ENCODE results near the gene SCGB3A2.

SCGB3A2 gene

GRCh38 chr5:147887930-147888329 is 9.4 kb downstream of the SCGB3A2 start:
- H3K27me3 ChIP-seq (replicated peaks), result no peaks in the 10 kb centered on the region
- TF ChIP-seq, protein P1, sequence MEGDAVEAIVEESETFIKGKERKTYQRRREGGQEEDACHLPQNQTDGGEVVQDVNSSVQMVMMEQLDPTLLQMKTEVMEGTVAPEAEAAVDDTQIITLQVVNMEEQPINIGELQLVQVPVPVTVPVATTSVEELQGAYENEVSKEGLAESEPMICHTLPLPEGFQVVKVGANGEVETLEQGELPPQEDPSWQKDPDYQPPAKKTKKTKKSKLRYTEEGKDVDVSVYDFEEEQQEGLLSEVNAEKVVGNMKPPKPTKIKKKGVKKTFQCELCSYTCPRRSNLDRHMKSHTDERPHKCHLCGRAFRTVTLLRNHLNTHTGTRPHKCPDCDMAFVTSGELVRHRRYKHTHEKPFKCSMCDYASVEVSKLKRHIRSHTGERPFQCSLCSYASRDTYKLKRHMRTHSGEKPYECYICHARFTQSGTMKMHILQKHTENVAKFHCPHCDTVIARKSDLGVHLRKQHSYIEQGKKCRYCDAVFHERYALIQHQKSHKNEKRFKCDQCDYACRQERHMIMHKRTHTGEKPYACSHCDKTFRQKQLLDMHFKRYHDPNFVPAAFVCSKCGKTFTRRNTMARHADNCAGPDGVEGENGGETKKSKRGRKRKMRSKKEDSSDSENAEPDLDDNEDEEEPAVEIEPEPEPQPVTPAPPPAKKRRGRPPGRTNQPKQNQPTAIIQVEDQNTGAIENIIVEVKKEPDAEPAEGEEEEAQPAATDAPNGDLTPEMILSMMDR (IDR thresholded peaks at IDR 0.05; ENCODE audit: low read depth, low read length, missing control alignments), result no peak
- in situ Hi-C loops (cut with HindIII; ENCODE audit: low pct_ligation_motif_present, low sequenced_read_pairs), result no loop called here
- no peak for DNase-seq
- H3K4me3 ChIP-seq (ENCODE audit: low read depth, low read length), result no peak overlapping the region
- no peak overlapping the region for H3K27ac ChIP-seq
- no peaks in the 10 kb centered on the region for H3K36me3 ChIP-seq (replicated peaks)

DNA sequence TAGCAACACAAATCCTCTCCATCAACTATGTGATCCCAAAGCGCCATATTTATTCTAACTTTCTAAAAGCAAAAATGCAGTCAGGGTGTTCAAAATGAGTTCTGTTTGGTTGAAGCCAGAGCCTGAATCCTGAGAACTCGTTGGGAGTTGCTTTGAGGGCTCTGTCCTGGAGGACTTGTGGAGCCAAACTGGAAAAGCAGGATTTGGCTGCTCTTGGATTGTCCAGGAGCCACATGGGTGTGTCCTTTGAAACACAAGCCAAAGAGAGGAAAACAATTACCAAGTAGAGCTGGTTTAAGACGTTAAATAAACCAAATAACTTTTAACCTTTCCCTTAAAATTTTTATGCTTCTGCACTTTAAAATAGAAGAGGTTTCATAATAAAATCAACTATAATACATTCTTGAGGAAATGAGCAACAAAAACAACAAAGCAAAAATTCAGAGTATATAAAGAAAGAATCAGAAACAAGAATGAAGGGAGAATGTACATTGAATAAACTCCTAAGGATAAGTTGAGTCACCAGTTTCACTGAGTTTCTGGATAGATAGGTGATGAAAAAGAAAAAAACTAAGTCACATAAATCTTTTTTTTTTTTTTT is 14.3 kb downstream of the SCGB3A2 start:
- Histone ChIP-seq H3K27ac (no peak overlapping the region), H3K4me3 (ENCODE audit: low read depth, low read length) (no peak overlapping the region), H3K27me3 (replicated peaks) (no peaks in the 10 kb centered on the region), H3K36me3 (replicated peaks) (no peaks in the 10 kb centered on the region)
- in situ Hi-C loops (cut with HindIII; ENCODE audit: low pct_ligation_motif_present, low sequenced_read_pairs), result no loop called here
- TF ChIP-seq, protein P1 (IDR thresholded peaks at IDR 0.05; ENCODE audit: low read depth, low read length, missing control alignments), result no peak
- no peak for DNase-seq

- peak; percentile 16 for DNase-seq
- Histone ChIP-seq H3K27me3 (replicated peaks) (no peaks in the 10 kb centered on the region), H3K36me3 (replicated peaks) (no peaks in the 10 kb centered on the region), H3K27ac (no peak overlapping the region), H3K4me3 (ENCODE audit: low read depth, low read length) (no peak overlapping the region)
- TF ChIP-seq, protein P1 (IDR thresholded peaks at IDR 0.05; ENCODE audit: low read depth, low read length, missing control alignments), result no peak
- in situ Hi-C loops (cut with HindIII; ENCODE audit: low pct_ligation_motif_present, low sequenced_read_pairs), result no loop called here
Observed at GRCh38 chr5:147893820-147894219, 15.3 kb downstream of the SCGB3A2 start.

DNA sequence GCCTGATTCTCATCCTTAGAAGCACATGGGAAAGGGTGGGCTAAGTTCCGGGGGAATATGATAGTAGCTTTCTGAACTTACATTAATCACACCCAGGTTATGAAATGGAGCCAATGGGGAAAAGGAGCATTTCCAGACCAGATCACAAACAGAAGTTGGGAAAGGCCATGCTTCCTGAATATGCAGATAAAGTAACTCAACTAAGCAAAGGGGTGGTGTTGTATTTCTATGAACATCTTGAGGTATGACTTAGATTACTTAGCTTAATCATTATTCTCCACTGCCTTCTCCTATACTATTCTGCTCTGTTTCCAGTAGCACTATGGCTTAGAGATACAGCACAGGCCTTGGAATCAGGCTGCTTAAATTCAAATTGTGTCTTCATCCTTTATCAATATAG is 17.4 kb downstream of the SCGB3A2 start:
- no peaks in the 10 kb centered on the region for H3K36me3 ChIP-seq (replicated peaks)
- no peak overlapping the region for H3K27ac ChIP-seq
- TF ChIP-seq, protein P1 (IDR thresholded peaks at IDR 0.05; ENCODE audit: low read depth, low read length, missing control alignments), result no peak
- in situ Hi-C loops (cut with HindIII; ENCODE audit: low pct_ligation_motif_present, low sequenced_read_pairs), result no loop called here
- DNase-seq, result no peak
- no peaks in the 10 kb centered on the region for H3K27me3 ChIP-seq (replicated peaks)
- H3K4me3 ChIP-seq (ENCODE audit: low read depth, low read length), result no peak overlapping the region

GRCh38 chr5:147898875-147899401 is 20.4 kb downstream of the SCGB3A2 start:
- no peaks in the 10 kb centered on the region for H3K36me3 ChIP-seq (replicated peaks)
- H3K4me3 ChIP-seq (ENCODE audit: low read depth, low read length), result no peak overlapping the region
- no peak overlapping the region for H3K27ac ChIP-seq
- TF ChIP-seq, protein P1 (IDR thresholded peaks at IDR 0.05; ENCODE audit: low read depth, low read length, missing control alignments), result no peak
- DNase-seq, result no peak
- no peaks in the 10 kb centered on the region for H3K27me3 ChIP-seq (replicated peaks)
- in situ Hi-C loops (cut with HindIII; ENCODE audit: low pct_ligation_motif_present, low sequenced_read_pairs), result no loop called here

GRCh38 chr5:147901599-147902039 is 23.1 kb downstream of the SCGB3A2 start:
- in situ Hi-C loops (cut with HindIII; ENCODE audit: low pct_ligation_motif_present, low sequenced_read_pairs), result no loop called here
- no peaks in the 10 kb centered on the region for H3K27me3 ChIP-seq (replicated peaks)
- no peak overlapping the region for H3K4me3 ChIP-seq (ENCODE audit: low read depth, low read length)
- DNase-seq, result peak; percentile 69
- TF ChIP-seq, protein P1 (IDR thresholded peaks at IDR 0.05; ENCODE audit: low read depth, low read length, missing control alignments), result no peak
- H3K36me3 ChIP-seq (replicated peaks), result no peaks in the 10 kb centered on the region
- peak overlapping the region; percentile 64 for H3K27ac ChIP-seq
